HS-27A (cell line): ENCODE data around the gene MR1.
"Not testable (repeated sequence)": the region's sequence is repeated elsewhere in the genome, so short reads cannot be mapped to it uniquely, and the experiment has no call there.

ENCODE experiments used
- DNase-seq: peaks from one replicate; pipeline ENCODE4 v3.0.0-alpha.2; 2012; ENCODE audit warnings: low read depth, missing footprints

Gene MR1

DNA sequence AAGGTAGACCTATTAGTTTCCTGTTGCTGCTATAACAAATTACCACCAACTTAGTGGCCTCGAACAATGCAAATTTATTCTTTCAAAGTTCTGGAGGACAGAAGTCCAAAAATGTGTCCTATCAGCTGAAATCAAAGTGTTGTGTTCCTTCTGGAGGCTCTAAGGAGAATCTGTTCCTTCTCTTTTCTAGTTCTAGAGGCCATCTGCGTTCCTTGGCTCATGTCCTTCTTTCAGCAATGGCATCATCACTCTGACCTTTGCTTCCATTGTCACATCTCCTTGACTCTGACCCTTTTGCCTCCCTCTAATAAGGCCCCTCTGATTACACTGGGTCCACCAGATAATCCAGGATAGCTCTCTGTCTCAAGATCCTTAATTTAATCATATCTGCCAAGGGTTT, 1.2 kb upstream of the MR1 start:
- DNase-seq, result no peak

DNA sequence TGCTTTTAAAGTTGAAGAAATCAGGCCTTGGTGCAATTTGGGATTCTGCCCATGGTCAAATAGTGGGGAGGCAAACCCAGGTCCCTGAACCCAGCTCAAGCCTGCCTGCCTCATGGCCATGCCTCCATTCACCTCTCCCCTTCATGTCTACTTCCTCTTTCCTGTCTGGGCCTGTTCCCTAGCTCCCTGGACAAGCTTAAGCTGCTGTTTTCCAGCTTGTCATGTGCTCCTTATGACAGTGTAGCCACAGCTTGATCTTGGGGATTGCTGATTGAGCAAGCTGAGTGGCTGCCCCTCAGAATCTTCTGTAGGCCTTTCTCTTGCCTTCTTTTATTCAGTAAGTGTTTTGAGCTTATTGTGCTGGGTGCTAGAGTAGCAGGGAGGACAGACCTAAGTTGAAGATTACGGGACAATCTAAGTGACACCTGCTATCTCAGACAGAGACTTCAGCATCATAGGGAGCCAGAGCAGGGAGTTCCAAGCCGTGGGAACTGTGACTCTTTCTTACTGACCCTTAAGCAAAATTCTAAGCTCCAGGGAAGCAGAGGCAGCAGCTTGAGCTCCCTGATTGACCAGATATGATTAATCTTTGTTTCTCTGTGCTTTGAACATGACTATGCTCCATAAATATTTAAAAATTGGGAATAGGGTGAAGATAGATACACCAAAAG, 520 bp upstream of the MR1 start:
- DNase-seq, result no peak

DNA sequence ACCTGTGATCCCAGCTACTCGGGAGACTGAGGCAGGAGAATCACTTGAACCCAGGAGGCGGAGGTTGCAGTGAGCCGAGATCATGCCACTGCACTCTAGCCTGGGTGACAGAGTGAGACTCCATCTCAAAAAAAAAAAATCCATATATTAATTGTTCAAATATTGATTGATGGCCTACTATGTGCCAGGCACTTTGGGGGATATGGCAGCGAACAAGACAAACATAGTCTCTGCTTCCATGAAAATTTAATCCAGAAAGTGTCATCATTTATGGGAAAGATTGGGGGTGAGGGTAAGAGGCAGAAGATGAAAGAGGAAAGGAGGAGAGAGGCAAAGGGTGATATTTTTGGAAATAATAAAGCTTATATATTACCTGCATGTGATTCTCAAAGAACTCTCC, 1.4 kb downstream of the MR1 start:
- DNase-seq, result not testable (repeated sequence)

DNA sequence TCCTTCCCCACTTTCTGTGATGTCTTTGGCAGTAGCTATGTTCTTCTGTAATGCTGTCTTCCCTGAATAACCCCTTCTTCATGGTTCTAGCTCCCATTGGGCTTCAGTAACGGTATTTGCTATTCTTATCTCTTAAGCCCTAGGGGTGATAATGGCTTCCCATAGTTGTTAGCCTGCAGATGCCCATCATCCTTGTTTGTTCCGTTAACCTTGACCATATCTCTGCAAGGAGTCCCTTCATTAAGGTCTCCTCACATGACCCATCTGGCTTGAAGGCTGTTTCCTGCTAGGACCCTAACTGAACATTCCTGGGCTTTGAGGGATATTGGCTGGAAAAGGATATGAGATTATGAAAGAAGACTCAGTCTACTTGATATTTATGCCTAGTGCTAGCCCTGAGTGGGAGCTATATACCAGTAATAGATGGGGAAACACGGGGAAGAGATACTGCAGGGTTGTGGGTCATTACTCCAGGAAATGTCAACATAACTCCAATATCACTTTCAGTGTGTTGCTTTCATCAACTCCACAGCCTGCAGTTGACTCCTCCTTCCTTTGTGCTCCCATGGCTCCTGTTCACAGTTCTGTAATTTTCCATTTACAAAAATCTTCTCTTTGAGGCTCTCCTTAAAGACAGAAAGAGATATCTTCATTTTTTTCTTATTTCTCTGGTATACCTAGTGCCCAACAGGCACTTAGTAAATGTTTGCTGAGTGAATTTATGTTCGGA, 2.5 kb downstream of the MR1 start:
- DNase-seq, result no peak

DNA sequence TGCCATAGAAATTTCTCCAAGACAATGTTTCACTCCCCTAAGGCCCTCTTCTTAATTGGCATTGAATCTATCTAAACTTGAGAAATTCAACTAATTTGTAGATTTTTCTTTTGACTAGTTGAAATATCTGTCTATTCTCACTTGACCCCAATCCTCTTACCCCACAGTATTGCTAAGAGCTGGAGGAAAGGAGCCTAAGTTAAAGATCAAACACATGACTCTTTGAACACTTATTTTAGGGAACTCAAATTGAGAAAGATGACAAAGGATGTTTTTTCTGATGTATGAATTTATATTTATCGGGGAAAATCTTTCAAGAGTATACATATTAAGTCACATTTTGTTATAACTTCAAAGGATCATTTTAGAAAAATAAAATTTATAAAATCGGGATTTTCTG, 3.6 kb downstream of the MR1 start:
- DNase-seq, result no peak

DNA sequence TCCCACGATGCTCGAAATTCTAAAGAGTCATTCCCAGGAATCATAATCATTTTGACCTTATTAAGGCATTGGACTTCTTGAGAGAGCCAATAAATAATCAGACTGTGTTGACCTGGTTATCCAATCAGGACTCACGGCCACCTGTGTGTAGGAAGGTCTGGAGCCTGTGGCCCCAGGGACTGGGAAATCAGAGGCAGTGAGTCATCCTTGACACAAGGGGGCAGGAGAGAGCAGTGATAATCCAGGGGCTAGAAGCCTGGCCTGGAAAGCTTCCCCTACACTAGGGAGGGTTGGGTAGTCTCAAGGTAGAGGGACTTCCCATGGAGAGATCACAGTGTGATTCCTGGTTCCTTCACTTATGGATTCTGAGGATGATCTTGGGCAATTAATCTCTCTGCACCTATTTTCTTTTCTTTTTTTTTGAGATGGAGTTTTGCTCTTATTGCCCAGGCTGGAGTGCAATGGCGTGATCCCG, 4.7 kb downstream of the MR1 start:
- no peak for DNase-seq

DNA sequence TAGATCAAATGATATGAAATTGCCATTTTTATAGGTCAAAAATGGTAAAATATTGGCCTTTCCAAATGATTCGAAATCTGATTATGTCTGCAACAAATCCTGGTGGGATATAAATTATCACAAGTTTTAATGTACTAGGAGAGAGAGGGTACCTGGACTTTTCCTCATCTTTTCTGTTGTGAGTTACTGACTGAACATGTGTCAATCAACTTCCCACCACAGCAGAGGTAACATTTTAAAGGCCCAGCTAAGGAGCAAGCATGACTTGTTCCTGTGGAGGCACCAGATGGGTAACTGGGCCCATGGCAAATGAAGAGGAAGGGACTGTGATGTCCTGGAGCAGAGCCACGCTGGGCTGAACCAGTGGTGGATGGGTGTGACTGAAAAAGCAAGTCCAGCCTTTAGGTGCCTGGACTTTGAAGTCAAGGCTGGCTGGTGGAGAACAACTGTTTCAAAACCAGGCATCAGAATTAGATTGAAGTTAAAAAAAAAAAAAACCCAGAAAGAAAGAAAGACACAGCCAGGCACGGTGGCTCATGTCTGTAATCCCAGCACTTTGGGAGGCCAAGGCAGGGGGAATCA, 6.6 kb downstream of the MR1 start:
- no peak for DNase-seq

DNA sequence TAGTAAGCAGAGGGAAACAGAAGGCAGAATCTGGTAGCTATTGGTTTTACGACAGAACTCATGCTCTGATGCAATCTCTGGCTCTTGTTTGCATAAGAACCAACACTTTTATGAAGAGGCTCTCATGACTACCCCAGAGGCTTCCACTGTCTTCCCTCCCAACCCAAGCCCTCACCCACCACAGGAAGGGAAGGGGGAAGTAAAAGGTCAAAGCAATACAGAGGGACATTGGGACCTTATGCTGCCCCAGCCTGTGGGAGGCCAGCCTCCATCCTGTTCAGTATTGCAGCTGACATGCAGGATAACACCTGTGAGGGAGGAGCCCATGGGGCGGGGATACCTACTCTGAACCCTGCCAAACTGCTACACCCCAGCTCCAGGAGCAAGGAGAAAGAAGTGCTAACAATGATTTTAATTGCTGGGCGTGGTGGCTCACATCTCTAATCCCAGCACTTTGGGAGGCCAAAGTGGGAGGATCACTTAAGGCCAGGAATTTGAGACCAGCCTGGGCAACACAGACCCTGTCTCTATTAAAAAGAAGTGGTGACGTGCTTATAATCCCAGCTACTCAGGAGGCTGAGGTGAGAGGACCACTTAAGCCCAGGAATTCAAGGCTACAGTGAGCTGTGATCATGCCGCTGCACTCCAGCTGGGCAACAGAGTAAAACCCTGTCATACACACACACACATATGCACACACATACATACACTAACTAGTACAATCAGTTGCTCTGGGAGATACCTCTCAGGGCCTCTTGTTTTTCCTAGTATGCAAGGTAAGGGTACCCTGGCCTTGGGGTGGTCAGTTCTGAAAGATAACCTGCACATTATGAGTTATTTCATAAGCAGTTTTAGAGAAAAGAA, 9.5 kb downstream of the MR1 start:
- no peak for DNase-seq

DNA sequence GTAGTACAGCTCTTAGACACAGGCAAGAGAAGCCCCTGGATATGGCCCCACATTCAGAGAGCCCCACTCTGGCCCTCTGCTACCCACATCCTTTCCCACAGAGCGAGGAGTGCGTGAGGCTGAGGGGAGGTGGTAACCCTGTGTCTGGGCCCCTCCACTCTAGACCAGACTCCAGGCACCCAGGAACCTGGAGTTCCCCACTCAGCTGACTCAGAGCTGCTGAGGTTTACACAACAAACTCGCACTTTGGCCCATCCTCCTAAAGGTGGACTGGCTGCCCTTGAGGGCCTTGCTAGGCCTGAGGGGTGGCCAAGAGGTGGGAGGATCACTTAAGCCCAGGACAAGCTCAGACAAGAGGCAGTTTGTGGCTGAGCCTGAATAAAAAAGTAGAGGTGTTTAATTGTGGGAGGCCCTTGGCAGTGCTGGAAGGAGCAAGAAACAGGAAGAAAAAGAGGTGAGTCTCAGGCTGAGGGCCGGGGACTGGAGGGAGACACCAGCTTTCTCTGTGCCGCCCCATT, 10.7 kb downstream of the MR1 start:
- DNase-seq, result no peak

DNA sequence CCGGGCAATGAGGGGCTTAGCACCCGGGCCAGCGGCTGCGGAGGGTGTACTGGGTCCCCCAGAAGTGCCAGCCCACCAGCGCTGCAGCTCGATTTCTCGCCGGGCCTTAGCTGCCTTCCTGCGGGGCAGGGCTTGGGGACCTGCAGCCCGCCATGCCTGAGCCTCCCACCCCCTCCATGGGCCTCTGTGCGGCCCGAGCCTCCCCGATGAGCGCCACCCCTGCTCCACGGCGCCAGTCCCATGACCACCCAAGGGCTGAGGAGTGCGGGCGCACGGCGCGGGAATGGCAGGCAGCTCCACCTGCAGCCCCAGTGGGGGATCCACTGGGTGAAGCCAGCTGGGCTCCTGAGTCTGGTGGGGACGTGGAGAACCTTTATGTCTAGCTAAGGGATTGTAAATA, 12.2 kb downstream of the MR1 start:
- not testable (repeated sequence) for DNase-seq

DNA sequence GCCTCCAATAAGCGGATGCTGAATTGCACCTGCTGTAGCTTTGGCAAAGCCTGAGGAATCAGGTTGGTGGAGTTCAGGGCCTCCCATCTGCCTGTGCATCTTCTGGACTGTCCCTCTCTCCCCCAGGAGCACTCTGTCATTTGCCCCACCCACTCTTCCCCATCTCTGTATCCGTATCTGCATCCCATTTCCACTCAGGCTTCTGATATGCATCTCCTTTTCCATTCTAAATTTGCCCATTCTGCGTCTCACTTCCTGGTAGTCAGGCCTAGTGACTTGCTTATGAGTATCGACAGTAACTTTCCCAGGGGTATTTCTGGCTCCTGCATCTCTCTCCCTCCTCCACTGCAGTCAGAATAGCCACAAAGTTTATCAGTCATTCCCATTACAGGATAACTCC, 15.6 kb downstream of the MR1 start:
- no peak for DNase-seq

DNA sequence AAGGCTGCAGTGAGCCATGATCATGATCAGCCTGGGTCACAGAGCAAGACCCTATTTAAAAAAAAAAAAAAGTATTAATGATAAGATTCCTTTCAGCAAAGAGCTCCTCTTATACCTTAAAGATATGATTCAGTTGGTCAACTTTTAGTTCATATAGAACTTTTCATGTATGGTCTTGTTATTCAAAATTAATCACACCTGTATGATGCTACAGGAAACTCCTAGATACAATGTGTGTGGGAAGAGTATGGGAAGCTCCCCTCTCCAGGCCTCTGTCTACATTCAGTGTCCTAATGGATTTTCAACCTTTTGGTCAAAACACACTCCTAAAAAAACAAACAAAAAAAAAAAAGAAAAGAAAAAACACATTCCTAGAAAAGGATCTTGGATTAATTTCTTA, 17.1 kb downstream of the MR1 start:
- no peak for DNase-seq

DNA sequence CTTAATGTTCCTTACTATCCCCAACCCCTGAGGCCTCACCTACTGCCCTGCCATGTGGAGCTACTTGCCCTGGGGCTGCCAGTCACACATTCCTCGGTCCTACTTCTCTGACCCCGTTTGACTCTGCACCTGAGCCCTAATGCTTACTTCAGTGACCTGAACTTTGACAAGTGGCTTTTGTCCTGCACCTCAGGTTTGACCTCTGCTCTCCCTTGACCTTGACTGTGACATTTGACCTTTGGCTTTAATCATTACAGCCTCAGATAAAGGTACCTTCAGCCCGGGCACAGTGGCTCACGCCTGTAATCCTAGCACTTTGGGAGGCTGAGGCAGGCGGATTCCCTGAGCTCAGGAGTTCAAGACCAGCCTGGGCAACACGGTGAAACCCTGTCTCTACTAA, 22.8 kb downstream of the MR1 start:
- no peak for DNase-seq

DNA sequence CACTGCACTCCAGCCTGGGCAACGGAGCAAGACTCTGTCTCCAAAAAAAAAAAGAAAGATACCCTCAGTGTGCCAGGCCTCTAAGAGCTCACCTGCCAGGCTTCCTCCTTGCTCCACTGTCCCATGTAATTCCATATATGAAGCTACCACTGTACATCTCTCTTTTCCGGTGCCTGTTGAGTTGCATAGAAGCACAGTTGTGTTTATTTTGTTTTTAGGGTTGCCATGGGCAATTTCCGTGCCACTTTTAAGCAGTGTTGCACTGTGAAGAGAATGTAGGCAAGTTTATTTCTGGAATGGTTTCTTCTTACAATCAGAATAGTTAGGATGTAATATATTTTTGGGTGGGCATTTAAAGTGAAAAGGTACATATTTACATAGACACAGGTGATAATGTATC, 23.3 kb downstream of the MR1 start:
- DNase-seq, result no peak

DNA sequence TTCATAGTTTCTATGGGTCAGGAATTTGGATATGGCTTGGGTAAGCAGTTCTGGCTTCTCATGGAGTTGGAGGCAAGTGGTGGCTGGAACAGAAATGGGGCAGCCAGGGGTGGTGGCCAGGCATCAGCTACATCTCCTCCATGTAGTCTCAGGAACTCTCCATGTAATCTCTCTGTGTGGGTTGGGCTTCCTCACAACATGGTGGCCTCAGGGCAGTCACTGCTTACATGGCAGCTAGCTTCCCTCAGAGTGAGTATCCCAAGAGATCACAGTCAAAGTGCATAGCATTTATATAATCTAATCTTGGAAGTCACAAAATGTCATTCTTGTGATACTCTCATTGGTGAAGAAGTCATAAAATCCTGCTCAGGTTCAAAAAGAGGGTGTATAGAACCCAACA, 25.7 kb downstream of the MR1 start:
- DNase-seq, result no peak

DNA sequence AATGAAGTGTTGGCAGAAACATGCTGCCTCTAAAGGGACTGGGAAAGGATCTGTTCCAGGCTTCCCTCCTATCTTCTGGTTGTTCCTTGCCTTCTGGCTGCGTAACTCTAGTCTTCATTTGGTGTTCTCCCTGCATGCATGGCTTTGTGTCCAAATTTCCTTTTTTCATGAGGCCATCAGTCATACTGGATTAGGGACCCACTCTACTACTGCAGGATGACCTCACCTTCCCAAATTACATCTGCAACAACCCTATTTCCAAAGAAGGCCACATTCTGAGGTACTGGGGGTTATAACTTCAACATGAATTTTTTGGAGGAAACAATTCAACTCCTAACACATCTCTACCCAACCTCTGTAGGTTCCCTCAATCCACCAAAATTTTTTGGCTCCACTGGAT, 26.3 kb downstream of the MR1 start:
- DNase-seq, result no peak

DNA sequence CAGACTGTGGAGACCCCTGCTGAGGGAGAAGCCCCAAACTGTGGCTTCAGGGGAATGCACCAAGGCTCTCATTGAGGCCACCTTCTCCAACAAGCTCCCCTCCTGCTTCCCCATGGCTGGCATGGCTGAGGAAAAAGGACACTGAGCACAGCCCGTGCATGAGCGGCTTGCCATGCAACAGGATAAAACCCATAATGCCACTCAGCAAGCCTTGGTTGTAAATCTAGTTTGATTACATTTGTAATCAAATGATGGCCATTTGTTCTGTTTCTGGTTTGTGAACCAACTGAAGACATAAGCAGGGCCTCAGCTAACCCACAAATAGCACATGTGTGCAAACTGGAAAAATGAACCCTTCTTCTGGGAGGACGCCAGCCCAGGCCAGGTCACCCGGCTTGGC, 27.2 kb downstream of the MR1 start:
- DNase-seq, result not testable (repeated sequence)

DNA sequence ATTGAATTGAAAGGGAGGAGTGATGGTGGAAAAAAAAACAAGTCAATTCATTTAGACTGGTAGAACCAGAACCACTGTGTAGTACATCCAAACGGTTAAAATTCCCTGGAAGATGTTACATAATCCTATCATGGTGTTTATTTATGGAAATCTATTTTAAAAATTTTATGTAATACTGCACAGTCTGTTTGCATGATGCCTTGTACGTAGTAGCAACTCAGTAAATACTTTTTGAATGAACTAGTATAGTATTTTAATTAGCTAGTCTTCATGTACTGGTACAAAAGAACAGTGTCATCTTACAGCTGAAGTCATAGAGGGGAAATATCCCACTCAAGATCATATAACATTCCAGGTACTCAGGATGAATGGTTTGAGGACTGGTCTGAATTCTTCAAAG, 27.7 kb downstream of the MR1 start:
- no peak for DNase-seq

DNA sequence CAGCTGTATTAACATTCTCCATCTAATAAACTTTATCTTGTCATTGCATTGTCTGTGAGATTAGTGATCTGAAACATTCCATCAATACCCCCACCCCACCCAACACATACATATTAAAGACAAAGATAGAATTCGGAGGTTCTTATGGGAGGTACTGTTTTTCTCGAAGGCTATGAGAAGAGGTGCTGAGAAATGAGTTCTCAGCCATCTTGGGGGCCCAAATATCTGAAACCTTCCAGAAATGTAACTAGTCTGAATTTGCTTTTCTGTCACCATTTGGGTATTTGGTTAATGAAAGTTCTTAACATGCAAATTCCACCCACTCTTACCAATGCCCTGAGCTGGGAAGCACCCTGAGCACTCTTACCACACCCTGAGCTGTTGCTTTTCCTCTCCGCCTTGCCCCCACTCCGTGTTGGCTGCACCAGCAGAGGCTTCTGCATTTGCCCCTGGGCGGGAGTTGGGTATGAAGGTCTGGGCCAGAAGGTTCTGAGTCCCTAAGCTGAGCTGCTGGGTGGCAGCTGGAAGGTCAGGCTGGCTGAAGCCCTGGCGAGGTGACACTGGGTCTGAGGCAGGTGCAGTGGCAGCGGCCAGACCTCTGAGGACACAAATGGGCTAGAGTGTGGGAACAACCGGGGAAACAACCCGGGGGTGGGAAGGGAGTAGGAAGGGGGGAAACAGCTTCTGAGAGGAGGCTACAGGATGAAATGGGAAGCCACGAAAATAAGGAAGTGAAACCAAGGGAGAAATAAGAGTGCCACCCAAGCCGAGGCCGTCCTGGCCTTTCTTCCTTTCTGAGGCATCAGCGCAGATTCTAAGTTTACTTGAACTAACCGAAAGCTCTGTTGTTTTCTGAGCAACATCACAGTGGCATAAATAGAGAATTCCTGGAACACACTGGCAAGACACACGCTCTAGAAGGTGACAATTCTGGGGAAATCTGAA, 28.4 kb downstream of the MR1 start:
- no peak for DNase-seq

DNA sequence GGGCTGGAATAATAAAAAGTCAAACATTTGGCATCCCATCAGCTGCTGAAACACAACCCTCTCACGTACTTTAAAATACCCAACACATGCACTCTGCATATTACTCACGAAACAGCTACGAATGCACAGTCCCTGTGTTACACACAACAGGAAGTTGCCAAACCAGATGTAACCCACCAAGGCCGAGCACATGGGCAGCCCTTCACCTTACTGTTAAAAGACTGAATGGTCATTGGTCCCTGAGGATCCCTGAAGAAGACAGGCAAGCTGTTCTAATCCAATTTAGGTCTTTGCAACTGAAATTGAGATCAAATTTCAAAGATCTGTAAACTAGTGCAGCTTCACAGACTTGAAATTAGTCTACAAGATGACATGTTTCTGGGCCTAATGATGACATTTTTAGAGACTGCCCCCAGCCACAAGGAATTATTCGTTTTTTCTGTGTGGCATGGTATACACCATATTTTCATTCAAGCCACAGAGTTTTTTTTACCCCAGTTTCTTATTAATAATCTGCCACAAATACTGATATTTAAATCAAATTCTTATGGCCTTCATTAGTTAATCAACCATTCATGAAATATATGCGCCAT, 29.1 kb downstream of the MR1 start:
- no peak for DNase-seq
